NCI-H2227 (cell line): Measurements from ENCODE around the gene UBE3A.

Source experiments
- DNase-seq: peaks from one replicate; lab custom pipeline; 2025; ENCODE audit not compliant: unreplicated experiment; lab: John Stamatoyannopoulos, UW

Gene UBE3A

DNA sequence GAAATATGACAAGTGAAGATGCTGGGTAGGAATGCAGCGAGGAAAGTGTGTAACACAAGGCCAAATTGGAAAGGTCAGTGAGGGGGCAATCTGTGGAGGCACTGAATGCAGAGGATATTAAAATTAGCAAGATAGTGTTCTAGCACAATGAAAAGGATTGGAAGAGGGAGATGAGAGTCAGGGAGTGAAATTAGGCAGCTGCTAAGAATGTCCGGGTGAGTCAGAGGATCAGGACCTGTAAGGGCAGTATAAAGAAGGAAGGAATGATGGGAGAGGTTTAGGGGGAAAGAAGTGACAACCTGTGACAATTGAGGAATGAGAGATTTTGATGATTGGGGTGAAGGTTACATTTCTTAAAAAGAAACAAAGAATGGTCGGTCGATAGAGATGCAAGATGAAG lies 103.5 kb downstream of the UBE3A start:
- DNase-seq: no peak

DNA sequence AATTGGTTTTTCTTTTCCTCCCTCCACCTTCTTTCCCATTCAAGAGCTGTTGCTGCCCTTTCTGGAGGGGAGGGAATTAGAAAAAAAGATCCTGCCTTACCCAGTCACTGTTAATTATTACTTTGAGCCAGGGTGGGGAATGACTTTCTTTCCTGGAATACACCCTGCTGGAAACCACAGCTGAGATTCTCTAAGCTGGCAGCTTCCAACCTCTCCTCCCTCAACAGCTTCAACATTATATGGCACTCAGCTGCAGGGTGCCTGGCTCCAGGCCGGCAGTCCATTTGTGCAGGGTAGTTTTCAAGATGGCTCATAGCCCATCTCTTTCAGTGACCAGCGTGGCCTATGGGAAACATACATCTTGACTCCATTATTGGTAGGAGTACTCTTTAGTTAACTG lies 105.8 kb downstream of the UBE3A start:
- no peak for DNase-seq

DNA sequence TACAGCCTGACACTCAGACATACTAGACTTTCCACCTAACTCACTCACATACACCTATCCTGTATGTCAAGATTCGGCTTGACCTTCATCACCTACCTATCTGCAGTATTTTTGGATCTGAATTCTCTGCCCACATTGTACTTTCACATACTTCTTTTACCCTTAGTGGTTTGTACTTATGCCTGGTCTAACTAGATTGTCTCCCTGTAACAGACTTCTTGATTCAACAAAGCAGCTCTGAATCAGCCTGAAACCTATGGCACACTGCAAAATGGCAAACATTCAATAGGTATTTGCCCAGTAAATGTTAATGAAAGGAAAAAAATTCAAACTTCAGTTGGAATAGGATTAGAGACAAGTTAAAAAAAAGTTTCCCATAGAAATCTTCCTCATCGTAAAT lies 106.5 kb downstream of the UBE3A start:
- no peak for DNase-seq

DNA sequence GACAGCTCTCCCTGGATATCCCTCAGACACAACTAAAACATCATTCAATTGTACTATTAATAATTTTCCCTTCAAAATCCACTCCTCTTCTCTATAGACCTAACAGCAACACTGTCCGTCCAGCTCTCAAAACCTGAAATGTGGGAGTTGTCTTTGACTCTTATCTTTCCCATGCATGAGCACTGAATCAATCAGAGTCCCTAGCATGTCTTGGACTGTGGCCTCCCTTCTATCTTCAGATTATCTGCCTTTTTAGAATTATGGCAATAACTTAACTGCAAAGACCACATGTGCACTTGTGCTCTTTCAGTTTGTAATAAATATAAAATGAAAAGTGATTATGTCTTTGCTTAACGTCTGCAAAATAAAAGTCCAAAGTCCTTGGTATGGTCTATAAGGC lies 107.0 kb downstream of the UBE3A start:
- DNase-seq: no peak

DNA sequence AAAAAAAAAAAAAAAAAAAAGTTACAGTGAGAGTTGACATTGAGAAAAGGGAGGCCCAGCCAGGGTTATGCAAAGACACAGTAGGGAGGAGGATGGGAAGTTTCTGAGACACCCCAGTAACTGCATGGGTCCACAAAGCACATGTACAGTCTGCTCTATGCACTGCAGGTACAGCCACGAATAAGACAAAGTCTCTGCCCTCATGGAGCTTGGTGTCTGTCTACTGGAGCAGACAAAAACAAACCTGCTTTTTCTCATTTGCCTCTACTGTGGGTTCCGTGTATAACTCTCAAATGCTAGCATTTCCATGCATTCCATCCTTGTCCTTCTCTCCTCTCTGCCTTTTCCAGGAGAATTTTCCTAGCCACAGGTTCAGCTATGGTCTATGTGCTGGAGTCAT lies 107.4 kb downstream of the UBE3A start:
- no peak for DNase-seq

DNA sequence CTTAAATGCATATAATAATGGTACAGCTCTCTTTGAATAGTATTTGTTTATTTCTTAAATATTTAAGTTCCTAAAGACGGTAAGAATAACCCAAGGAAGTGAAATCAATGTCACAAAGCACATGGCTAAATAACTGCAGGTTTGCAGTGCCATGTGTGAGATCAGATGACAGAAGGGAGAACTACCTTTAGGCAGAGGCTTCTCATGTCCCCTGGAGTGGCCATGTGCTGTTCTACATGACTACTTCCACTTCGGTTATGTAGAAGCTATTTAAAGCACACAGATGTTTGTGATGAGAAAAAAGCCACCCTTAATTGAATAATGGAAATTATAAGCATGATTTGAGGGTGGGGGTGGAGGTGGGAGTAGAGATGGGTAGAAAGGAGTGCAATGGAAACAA lies 109.1 kb downstream of the UBE3A start:
- no peak for DNase-seq

DNA sequence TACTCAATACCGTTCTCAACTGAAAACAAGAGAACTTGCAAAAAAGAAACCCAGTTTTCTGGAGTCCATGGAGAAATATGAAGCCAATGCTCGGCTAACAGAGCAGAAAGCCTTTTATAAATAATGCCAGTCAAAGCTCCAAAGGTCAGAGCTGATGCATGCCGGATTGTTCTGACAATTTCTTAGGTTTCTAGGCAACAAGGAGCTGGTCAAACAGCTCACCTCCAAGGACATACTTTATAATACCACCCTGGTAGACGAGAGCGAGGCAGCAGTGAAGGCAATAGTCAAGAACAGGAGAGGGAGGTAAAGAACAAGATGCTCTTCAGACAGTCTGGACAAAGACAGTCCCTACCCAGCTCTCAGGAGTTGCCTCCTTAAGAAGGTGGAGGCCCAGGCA lies 111.1 kb downstream of the UBE3A start:
- DNase-seq: no peak

DNA sequence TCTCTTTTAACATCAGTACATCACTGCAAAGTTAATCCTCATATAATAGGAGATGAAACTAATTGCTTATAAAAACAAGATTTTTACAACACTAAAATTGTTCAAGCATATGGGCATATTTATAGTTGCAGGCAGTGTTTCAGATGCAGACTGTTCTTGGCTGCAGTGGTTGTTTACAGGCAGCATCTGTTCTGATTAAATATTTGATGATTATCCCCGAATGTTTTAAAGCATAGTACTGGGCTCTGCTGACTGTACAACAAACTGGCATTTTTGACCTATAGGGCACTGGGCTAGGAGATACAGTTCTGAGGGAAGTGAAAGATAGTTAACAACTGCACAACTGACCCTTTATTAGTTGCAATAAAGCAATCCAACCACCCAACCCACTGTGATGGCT lies 113.6 kb downstream of the UBE3A start:
- no peak for DNase-seq

DNA sequence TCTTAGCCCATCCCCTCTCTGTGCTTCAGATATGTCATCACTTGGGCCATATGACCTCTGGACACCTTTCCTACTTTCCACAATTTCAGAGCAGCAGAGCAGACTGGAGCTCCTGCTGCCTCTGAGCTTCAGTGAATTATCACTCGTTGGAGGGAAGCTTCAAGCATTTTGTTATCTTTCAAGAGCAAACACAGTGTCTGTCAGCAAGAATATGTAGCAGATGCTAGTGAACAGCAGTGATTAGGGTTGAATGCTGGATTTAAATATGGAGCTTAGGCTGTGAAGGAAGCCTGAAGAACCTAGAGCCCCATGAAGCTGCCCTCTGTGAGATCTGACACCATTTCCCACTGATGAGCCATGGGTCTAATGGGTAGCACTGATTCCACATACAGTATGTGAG lies 115.4 kb downstream of the UBE3A start:
- DNase-seq: no peak

DNA sequence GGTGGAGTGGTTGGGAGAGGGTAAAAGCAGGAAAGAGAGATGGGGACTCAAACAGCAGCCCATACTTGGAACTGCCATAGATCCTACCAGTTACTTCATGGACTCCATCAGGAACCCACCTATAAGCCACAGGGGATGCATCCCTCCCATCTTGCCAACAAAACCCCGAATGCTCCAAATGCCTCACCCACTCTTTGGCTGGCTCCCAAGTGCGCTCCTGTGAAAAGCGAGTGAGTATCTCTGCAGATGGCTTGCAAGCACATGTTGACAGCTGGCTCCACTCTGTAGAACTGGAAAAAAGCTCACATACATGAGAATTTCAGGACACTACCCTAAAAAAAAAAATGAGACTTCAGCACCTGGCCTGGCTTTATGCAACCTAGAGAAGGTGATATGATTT lies 151.0 kb downstream of the UBE3A start:
- no peak for DNase-seq
